PC-9 (cell line): ENCODE results near the gene CGRRF1. TPM values are rescaled to one million over a fixed set of nuclear protein-coding genes. Genes with fewer than 3 reads are reported as not detected.

Source experiments
- BruUV-seq: library from RNA; stranded (reverse); fragments of 400-500 nt; replicated peaks from 2 replicates; lab custom pipeline; 2021; lab: Mats Ljungman, UMichigan
- CTCF ChIA-PET: fragments of 300-600 bp; sonication (Branson Sonifier 250); formaldehyde crosslinking; loops from one replicate; lab custom pipeline; 2022; ENCODE audit warnings: antibody characterized with exemption; lab: Charles Lee
- POLR2A ChIA-PET: fragments of 300-600 bp; sonication (Branson Sonifier 250); formaldehyde crosslinking; loops from one replicate; lab custom pipeline; 2022; ENCODE audit warnings: antibody characterized with exemption; ENCODE audit not compliant: unreplicated experiment; lab: Charles Lee
- DNase-seq, 2 experiments: peaks; one replicate each; pipeline versions ENCODE4 v3.0.0 to v3.0.0-alpha.2; 2015 to 2022; ENCODE audit warnings: mixed read lengths in 1 of 2
- H2AFZ ChIP-seq: fragments of 200-600 bp; sonication (generic); 2 replicates; pipeline ENCODE4 v1.8.1; 2017; ENCODE audit warnings: antibody characterized with exemption
- H3F3A ChIP-seq: fragments of 200-600 bp; sonication (generic); 2 replicates; pipeline ENCODE4 v1.8.1; 2017; ENCODE audit warnings: antibody characterized with exemption, mild to moderate bottlenecking, low read depth; ENCODE audit not compliant: insufficient read depth
- H3K27ac ChIP-seq: fragments of 200-600 bp; sonication (generic); 2 replicates; pipeline ENCODE4 v1.6.1; 2016; ENCODE audit warnings: mixed run types
- H3K27me3 ChIP-seq: fragments of 200-600 bp; sonication (generic); 2 replicates; pipeline ENCODE4 v1.6.1; 2016; ENCODE audit warnings: low read depth, mixed run types; ENCODE audit not compliant: insufficient read depth
- H3K36me3 ChIP-seq: fragments of 200-600 bp; sonication (generic); 2 replicates; pipeline ENCODE4 v1.6.1; 2016; ENCODE audit warnings: low read depth, mixed run types
- H3K4me1 ChIP-seq: fragments of 200-600 bp; sonication (generic); replicated peaks from 2 replicates; pipeline ENCODE4 v1.6.1; 2016; ENCODE audit warnings: mixed run types; ENCODE audit not compliant: insufficient read depth
- H3K4me2 ChIP-seq: fragments of 200-600 bp; sonication (generic); 2 replicates; pipeline ENCODE4 v1.6.1; 2017; ENCODE audit warnings: mixed run types
- H3K4me3 ChIP-seq: fragments of 200-600 bp; sonication (generic); 2 replicates; pipeline ENCODE4 v1.6.1; 2016; ENCODE audit warnings: mixed run types
- H3K79me2 ChIP-seq: fragments of 200-600 bp; sonication (generic); 2 replicates; pipeline ENCODE4 v1.6.1; 2017; ENCODE audit warnings: low read depth, mixed run types
- H3K9me2 ChIP-seq: fragments of 200-600 bp; sonication (generic); 2 replicates; pipeline ENCODE4 v1.8.1; 2017; ENCODE audit warnings: mild to moderate bottlenecking; ENCODE audit not compliant: insufficient read depth
- H3K9me3 ChIP-seq: fragments of 200-600 bp; sonication (generic); 2 replicates; pipeline ENCODE4 v1.8.1; 2016; ENCODE audit warnings: low read depth; ENCODE audit not compliant: insufficient read depth
- H4K20me1 ChIP-seq: fragments of 200-600 bp; sonication (generic); 2 replicates; pipeline ENCODE4 v1.8.1; 2017; ENCODE audit not compliant: insufficient read depth
- CTCF ChIP-seq: fragments of 200-600 bp; sonication (generic); conservative IDR thresholded peaks from 2 replicates; pipeline ENCODE4 v1.6.1; 2017; ENCODE audit warnings: mixed run types, antibody characterized with exemption, mild to moderate bottlenecking, moderate library complexity
- EZH2 ChIP-seq: fragments of 200-600 bp; sonication (generic); IDR thresholded peaks from 2 replicates; pipeline ENCODE4 v1.8.0; 2017; ENCODE audit warnings: antibody characterized with exemption, low read depth
- intact Hi-C: fragments of 100-400 bp; cut with micrococcal nuclease; formaldehyde crosslinking; loops from one replicate; pipeline ENCODE4 v1.10.0; 2022; ENCODE audit not compliant: unreplicated experiment
- total RNA-seq: library from RNA; stranded (reverse); gene quantifications from 2 replicates; pipeline ENCODE4 v1.2.3, GENCODE V29; 2021

CGRRF1 gene
- total RNA-seq, 1 experiment from 2014 or later, result 11.3 TPM

- no peaks in the 10 kb centered on the region for H3F3A ChIP-seq
- TF ChIP-seq CTCF (no peak), EZH2 (no peak)
- POLR2A ChIA-PET, result interaction anchor here (0.6 kb wide), 1 partner anchor 1722 kb away, joined by 3 read pairs; no protein-coding TSS in a partner anchor
Observed at GRCh38 chr14:54512393-54512792, 2.7 kb downstream of the CGRRF1 start.

GRCh38 chr14:54515670-54516069 lies 6.0 kb downstream of the CGRRF1 start:
- Histone ChIP-seq H3F3A (no peaks in the 10 kb centered on the region), H4K20me1 (no peaks in the 10 kb centered on the region), H3K27ac (no peak overlapping the region), H3K36me3 (peaks cover 9% of the 10 kb centered on the region), H3K4me1 (peaks cover 6% of the 10 kb centered on the region), H3K79me2 (peaks cover 30% of the 10 kb centered on the region), H3K4me3 (no peak overlapping the region), H3K9me3 (peaks cover 15% of the 10 kb centered on the region; the same call in 1 of the 2 replicates), H3K9me2 (no peaks in the 10 kb centered on the region), H2AFZ (no peak overlapping the region), H3K27me3 (no peaks in the 10 kb centered on the region), H3K4me2 (no peak overlapping the region)
- TF ChIP-seq CTCF (no peak), EZH2 (no peak)
- no peak for DNase-seq
- ChIA-PET POLR2A (no interaction called here), CTCF (no interaction called here)
- intact Hi-C loops, result no loop called here
- no TSS peak for BruUV-seq

More at GRCh38 chr14:54512393-54512792, 2.7 kb downstream of the CGRRF1 start:
- no peaks in the 10 kb centered on the region for H4K20me1 ChIP-seq
- H3K27ac ChIP-seq, result no peak overlapping the region
- no peak for DNase-seq
- no peaks in the 10 kb centered on the region for H3K9me2 ChIP-seq
- H3K27me3 ChIP-seq, result no peaks in the 10 kb centered on the region
- H3K4me3 ChIP-seq, result no peak overlapping the region
- no TSS peak for BruUV-seq
- intact Hi-C loops, result no loop called here
- no peak overlapping the region for H2AFZ ChIP-seq
- H3K4me2 ChIP-seq, result no peak overlapping the region
- H3K36me3 ChIP-seq, result peaks cover 9% of the 10 kb centered on the region
- peaks cover 9% of the 10 kb centered on the region for H3K4me1 ChIP-seq
- peaks cover 15% of the 10 kb centered on the region; the same call in 1 of the 2 replicates for H3K9me3 ChIP-seq
- CTCF ChIA-PET, result no interaction called here
- H3K79me2 ChIP-seq, result peaks cover 38% of the 10 kb centered on the region

DNA sequence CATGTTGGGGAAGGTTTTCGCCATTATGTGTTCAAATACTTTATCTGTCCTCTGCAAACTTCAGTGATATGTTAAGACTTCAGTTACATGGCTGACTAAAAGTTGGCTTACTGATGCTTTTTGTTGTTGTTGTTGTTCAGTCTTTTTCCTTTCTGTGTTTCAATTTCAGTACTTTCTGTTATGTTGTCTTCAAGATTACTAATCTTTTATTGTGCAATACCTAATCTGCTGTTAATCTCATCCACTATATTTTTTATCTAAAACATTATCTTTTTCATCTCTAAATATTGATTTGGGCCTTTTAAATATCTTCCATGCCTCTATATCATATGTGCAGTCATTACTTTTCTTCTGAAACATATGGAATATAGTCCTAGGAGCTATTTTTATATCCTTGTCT lies 7.0 kb downstream of the CGRRF1 start:
- no peak for DNase-seq
- ChIA-PET CTCF (no interaction called here), POLR2A (interaction anchor here (0.6 kb wide), 1 partner anchor 24 kb away, joined by 3 read pairs; no protein-coding TSS in a partner anchor)
- peaks cover 9% of the 10 kb centered on the region for H3K36me3 ChIP-seq
- H3K4me3 ChIP-seq, result no peak overlapping the region
- no peak overlapping the region for H2AFZ ChIP-seq
- H3K27me3 ChIP-seq, result no peaks in the 10 kb centered on the region
- no peak overlapping the region for H3K4me2 ChIP-seq
- peaks cover 19% of the 10 kb centered on the region for H3K79me2 ChIP-seq
- intact Hi-C loops, result no loop called here
- no TSS peak for BruUV-seq
- no peaks in the 10 kb centered on the region for H3F3A ChIP-seq
- peaks cover 15% of the 10 kb centered on the region; the same call in 1 of the 2 replicates for H3K9me3 ChIP-seq
- H3K9me2 ChIP-seq, result no peaks in the 10 kb centered on the region
- TF ChIP-seq CTCF, result no peak
- no peak for TF ChIP-seq EZH2
- no peaks in the 10 kb centered on the region for H3K4me1 ChIP-seq
- H3K27ac ChIP-seq, result no peak overlapping the region
- H4K20me1 ChIP-seq, result no peaks in the 10 kb centered on the region
